Measurements from ENCODE around the gene HEYL.

HEYL gene

DNA sequence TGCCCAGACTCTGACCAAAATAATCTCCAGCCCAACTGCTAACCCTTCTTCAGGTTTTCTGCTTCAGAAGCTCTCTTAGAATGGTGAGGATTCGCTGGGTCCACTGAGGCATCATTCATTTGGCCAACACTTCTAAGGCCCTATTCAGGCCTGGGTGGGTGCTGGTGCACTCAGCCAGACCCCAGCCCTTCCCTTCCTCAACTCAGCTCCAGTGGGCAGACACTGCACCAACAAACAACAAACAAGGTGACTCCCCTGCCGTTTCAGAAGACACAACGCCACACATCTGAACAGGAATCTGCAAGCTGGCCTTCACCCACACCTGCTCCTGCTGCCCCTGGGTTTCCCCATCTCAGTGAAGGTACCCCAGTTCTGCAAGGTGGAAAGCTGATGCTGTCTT lies 6.0 kb downstream of the HEYL start:
- no peaks in the 10 kb centered on the region for H3K9me3 ChIP-seq (ENCODE audit: control insufficient read depth, insufficient read depth, low read length)
- no peak overlapping the region for H3K27ac ChIP-seq (ENCODE audit: low read depth, low read length)
- H4K20me1 ChIP-seq (ENCODE audit: control insufficient read depth, insufficient read depth, low read depth, low read length) = no peaks in the 10 kb centered on the region
- no peak for TF ChIP-seq EZH2phosphoT487 (IDR thresholded peaks at IDR 0.05; ENCODE audit: borderline replicate concordance, low read length)
- TF ChIP-seq, protein P1, sequence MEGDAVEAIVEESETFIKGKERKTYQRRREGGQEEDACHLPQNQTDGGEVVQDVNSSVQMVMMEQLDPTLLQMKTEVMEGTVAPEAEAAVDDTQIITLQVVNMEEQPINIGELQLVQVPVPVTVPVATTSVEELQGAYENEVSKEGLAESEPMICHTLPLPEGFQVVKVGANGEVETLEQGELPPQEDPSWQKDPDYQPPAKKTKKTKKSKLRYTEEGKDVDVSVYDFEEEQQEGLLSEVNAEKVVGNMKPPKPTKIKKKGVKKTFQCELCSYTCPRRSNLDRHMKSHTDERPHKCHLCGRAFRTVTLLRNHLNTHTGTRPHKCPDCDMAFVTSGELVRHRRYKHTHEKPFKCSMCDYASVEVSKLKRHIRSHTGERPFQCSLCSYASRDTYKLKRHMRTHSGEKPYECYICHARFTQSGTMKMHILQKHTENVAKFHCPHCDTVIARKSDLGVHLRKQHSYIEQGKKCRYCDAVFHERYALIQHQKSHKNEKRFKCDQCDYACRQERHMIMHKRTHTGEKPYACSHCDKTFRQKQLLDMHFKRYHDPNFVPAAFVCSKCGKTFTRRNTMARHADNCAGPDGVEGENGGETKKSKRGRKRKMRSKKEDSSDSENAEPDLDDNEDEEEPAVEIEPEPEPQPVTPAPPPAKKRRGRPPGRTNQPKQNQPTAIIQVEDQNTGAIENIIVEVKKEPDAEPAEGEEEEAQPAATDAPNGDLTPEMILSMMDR (IDR thresholded peaks at IDR 0.05; ENCODE audit: low read depth, low read length, poor library complexity, severe bottlenecking) = no peak
- no peaks in the 10 kb centered on the region for H3K9me2 ChIP-seq (replicated peaks; ENCODE audit: control insufficient read depth, low read length)
- peaks cover 15% of the 10 kb centered on the region for H3K27me3 ChIP-seq (ENCODE audit: control insufficient read depth, low read length)
- no peak overlapping the region for H3K4me3 ChIP-seq (ENCODE audit: low read length)
- no peak overlapping the region for H3K4me2 ChIP-seq (ENCODE audit: low read length)
- no peaks in the 10 kb centered on the region for H3K36me3 ChIP-seq (ENCODE audit: control insufficient read depth, low read length)
- no peaks in the 10 kb centered on the region for H3K4me1 ChIP-seq (ENCODE audit: control insufficient read depth, low read length)
- H3K79me2 ChIP-seq (ENCODE audit: control insufficient read depth, low read length) = no peaks in the 10 kb centered on the region
- no peaks in the 10 kb centered on the region for H3F3A ChIP-seq (ENCODE audit: control insufficient read depth, insufficient read depth)

DNA sequence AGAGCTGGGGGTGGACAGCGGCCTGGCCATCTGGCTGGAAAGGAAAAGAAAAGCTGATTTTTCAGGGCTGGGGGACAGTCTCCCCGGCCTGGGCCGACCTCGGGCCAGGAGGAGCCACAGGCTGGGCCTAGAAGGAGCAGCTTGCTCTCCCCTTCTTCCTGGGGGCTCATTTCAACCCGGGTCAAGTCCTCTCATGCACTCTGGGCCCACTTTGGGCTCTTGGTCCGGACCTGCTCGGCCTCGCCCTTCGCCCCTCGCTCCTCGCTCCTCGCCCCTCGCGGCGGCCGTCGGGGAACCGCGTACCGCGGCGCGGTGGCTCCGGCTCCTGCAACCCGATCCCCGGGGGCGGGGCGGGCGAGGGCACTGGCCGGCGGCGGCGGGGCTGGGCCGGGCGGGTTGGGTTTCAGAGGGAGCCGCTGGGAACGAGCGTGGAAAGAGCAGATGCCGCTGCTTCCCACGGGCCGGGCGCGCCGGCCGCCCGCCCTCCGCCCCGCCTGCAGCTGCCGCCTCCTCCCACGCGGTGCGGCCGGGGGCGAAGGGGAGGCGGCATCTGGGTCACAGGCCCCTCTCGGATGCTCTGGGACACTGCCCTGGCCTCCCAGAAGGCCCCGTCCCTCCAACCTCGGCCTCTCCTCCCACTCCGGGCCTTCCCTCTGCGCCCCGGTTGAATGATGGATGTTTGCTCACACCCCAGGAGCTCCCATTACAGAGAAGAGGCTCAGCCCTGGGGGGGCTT lies 6.6 kb downstream of the HEYL start:
- Histone ChIP-seq H3K9me2 (replicated peaks; ENCODE audit: control insufficient read depth, low read length) (no peaks in the 10 kb centered on the region), H3K4me3 (ENCODE audit: low read length) (no peak overlapping the region), H3F3A (ENCODE audit: control insufficient read depth, insufficient read depth) (no peaks in the 10 kb centered on the region), H4K20me1 (ENCODE audit: control insufficient read depth, insufficient read depth, low read depth, low read length) (no peaks in the 10 kb centered on the region), H3K9me3 (ENCODE audit: control insufficient read depth, insufficient read depth, low read length) (no peaks in the 10 kb centered on the region), H3K27ac (ENCODE audit: low read depth, low read length) (no peak overlapping the region), H3K79me2 (ENCODE audit: control insufficient read depth, low read length) (no peaks in the 10 kb centered on the region), H3K36me3 (ENCODE audit: control insufficient read depth, low read length) (no peaks in the 10 kb centered on the region), H3K27me3 (ENCODE audit: control insufficient read depth, low read length) (peaks cover 14% of the 10 kb centered on the region), H3K4me1 (ENCODE audit: control insufficient read depth, low read length) (no peaks in the 10 kb centered on the region), H3K4me2 (ENCODE audit: low read length) (no peak overlapping the region)
- no peak for TF ChIP-seq EZH2phosphoT487 (IDR thresholded peaks at IDR 0.05; ENCODE audit: borderline replicate concordance, low read length)

DNA sequence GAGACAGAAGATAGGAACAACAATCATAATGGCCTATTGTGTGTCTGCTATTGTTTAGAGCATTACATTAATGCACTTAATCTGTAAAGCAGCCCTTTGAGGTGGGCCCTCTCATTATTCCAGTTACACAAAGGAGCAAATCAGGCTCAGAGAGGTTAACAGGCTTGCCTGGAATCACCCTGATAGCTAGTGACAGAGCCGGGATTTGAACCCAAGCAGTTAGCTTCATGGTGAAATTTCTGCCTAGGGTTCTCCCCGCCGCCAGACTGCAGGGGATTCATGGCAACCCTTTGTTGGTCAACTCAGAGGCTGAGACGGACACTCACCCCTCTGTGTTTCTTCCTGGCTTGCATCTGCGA lies 7.1 kb downstream of the HEYL start:
- Histone ChIP-seq H3K36me3 (ENCODE audit: control insufficient read depth, low read length) (no peaks in the 10 kb centered on the region), H4K20me1 (ENCODE audit: control insufficient read depth, insufficient read depth, low read depth, low read length) (no peaks in the 10 kb centered on the region), H3K4me1 (ENCODE audit: control insufficient read depth, low read length) (no peaks in the 10 kb centered on the region), H3K9me2 (replicated peaks; ENCODE audit: control insufficient read depth, low read length) (no peaks in the 10 kb centered on the region), H3F3A (ENCODE audit: control insufficient read depth, insufficient read depth) (no peaks in the 10 kb centered on the region), H3K79me2 (ENCODE audit: control insufficient read depth, low read length) (no peaks in the 10 kb centered on the region), H3K9me3 (ENCODE audit: control insufficient read depth, insufficient read depth, low read length) (no peaks in the 10 kb centered on the region), H3K4me2 (ENCODE audit: low read length) (no peak overlapping the region), H3K27me3 (ENCODE audit: control insufficient read depth, low read length) (peaks cover 14% of the 10 kb centered on the region), H3K4me3 (ENCODE audit: low read length) (no peak overlapping the region), H3K27ac (ENCODE audit: low read depth, low read length) (no peak overlapping the region)
- TF ChIP-seq, protein P1 (IDR thresholded peaks at IDR 0.05; ENCODE audit: low read depth, low read length, poor library complexity, severe bottlenecking) = no peak
- no peak for TF ChIP-seq EZH2phosphoT487 (IDR thresholded peaks at IDR 0.05; ENCODE audit: borderline replicate concordance, low read length)
